Activated gamma-delta T cell (primary cell): ENCODE data around the gene UBR2.

Source experiments
- DNase-seq: peaks from one replicate; lab custom pipeline; 2025; lab: John Stamatoyannopoulos, UW
- total RNA-seq, 2 donors: gene quantifications; one replicate each; lab custom pipeline; 2026; lab: John Stamatoyannopoulos, UW

The UBR2 gene
- total RNA-seq = 329 to 336 reads per million in 2 donors

- peak; percentile 31 for DNase-seq
Measured at GRCh38 chr6:42563697-42564505, at the start of gene UBR2. TSS of gene UBR2 (plus strand) at chr6:42564029. CDS start at chr6:42564320, 291 bp downstream.

- no peak for DNase-seq
Measured at GRCh38 chr6:42514745-42515144, 49.1 kb upstream of the UBR2 start.

- DNase-seq = no peak
Measured at GRCh38 chr6:42519779-42520178, 44.0 kb upstream of the UBR2 start.

- no peak for DNase-seq
Measured at GRCh38 chr6:42520786-42521607, 42.8 kb upstream of the UBR2 start.

- no peak for DNase-seq
Measured at GRCh38 chr6:42522036-42522435, 41.8 kb upstream of the UBR2 start.

- no peak for DNase-seq
Measured at GRCh38 chr6:42522942-42523814, 40.7 kb upstream of the UBR2 start.

- no peak for DNase-seq
Measured at GRCh38 chr6:42525206-42525605, 38.6 kb upstream of the UBR2 start.

- no peak for DNase-seq
Measured at GRCh38 chr6:42526616-42527015, 37.2 kb upstream of the UBR2 start.

GRCh38 chr6:42527204-42527603 lies 36.6 kb upstream of the UBR2 start:
- no peak for DNase-seq

- no peak for DNase-seq
Measured at GRCh38 chr6:42530296-42530695, 33.5 kb upstream of the UBR2 start.

GRCh38 chr6:42530751-42531150 lies 33.1 kb upstream of the UBR2 start:
- no peak for DNase-seq

- no peak for DNase-seq
Measured at GRCh38 chr6:42532038-42532669, 31.7 kb upstream of the UBR2 start.

GRCh38 chr6:42533794-42534193 lies 30.0 kb upstream of the UBR2 start:
- DNase-seq = no peak

GRCh38 chr6:42537536-42537935 lies 26.3 kb upstream of the UBR2 start:
- DNase-seq = no peak

GRCh38 chr6:42539135-42539534 lies 24.7 kb upstream of the UBR2 start:
- DNase-seq = no peak

- no peak for DNase-seq
Measured at GRCh38 chr6:42545226-42545773, 18.5 kb upstream of the UBR2 start.

- DNase-seq = peak; percentile 71
Measured at GRCh38 chr6:42547407-42548329, 16.2 kb upstream of the UBR2 start.

GRCh38 chr6:42550277-42550676 lies 13.6 kb upstream of the UBR2 start:
- DNase-seq = no peak

- no peak for DNase-seq
Measured at GRCh38 chr6:42551217-42551616, 12.6 kb upstream of the UBR2 start.

GRCh38 chr6:42552380-42552779 lies 11.4 kb upstream of the UBR2 start:
- no peak for DNase-seq
